ENCODE data around the gene SVIL. TPM values are rescaled to one million over a fixed set of nuclear protein-coding genes. Genes with fewer than 3 reads are reported as not detected.

SVIL gene
- total and polyA plus RNA-seq, 2 of the 13 experiments (the other 11 are each of a cell fraction or from before 2014, with no cell fraction given): 3.9 to 12.1 TPM

- no peak overlapping the region for H3K4me3 ChIP-seq (replicated peaks in 1 of 3; ENCODE audit: insufficient read depth in 1 of 3, low read depth in 2 of 3, low read length in 3 of 3)
- no peaks in the 10 kb centered on the region for H3K4me1 ChIP-seq (ENCODE audit: insufficient read depth, low read length)
- H3K9me3 ChIP-seq (ENCODE audit: low read length): no peaks in the 10 kb centered on the region
- CTCF ChIA-PET (ENCODE audit: low intra/inter-chr PET ratio, low total read pairs): no interaction called here
- DNase-seq (ENCODE audit: low spot score): no peak
- H3K4me2 ChIP-seq (ENCODE audit: low read depth, low read length): no peak overlapping the region
- ATAC-seq: no peak
- H3K9ac ChIP-seq (ENCODE audit: insufficient read depth, low read depth, low read length): no peak overlapping the region
- in situ Hi-C loops (cut with HindIII; ENCODE audit: extremely low pct_ligation_motif_present, low pct_unique_long_range_greater_than_20kb): no loop called here
- H3K27me3 ChIP-seq (ENCODE audit: control insufficient read depth in 1 of 2, insufficient read depth in 2 of 2, low read length in 2 of 2): no peaks in the 10 kb centered on the region
- TF ChIP-seq FOXK1 (CRISPR knock-in tag; IDR thresholded peaks at IDR 0.05; ENCODE audit: borderline replicate concordance, low read depth) (no peak), ZNF207 (IDR thresholded peaks at IDR 0.05; ENCODE audit: borderline replicate concordance) (no peak), ZNF235 (CRISPR knock-in tag; IDR thresholded peaks at IDR 0.05; ENCODE audit: borderline replicate concordance) (no peak), ZMAT5 (CRISPR knock-in tag; IDR thresholded peaks at IDR 0.05; ENCODE audit: borderline replicate concordance, low read depth) (no peak), ZNF549 (CRISPR knock-in tag; IDR thresholded peaks at IDR 0.05) (no peak), NCOR1 (IDR thresholded peaks at IDR 0.05; ENCODE audit: borderline replicate concordance, low read length) (no peak), TEF (CRISPR knock-in tag; IDR thresholded peaks at IDR 0.05) (no peak), RXRA (CRISPR knock-in tag; IDR thresholded peaks at IDR 0.05) (no peak), SOX13 (IDR thresholded peaks at IDR 0.05) (no peak), SOX13 (CRISPR knock-in tag; conservative IDR thresholded peaks at IDR 0.05 in 1 of 2, IDR thresholded peaks at IDR 0.05 in 1 of 2) (no peak), GATAD2A (CRISPR knock-in tag; IDR thresholded peaks at IDR 0.05) (no peak), SNAI1 (CRISPR knock-in tag; IDR thresholded peaks at IDR 0.05; ENCODE audit: borderline replicate concordance) (no peak), ATF7 (IDR thresholded peaks at IDR 0.05) (no peak), ATF7 (CRISPR knock-in tag; IDR thresholded peaks at IDR 0.05) (no peak)
- H3K27ac ChIP-seq (ENCODE audit: extremely low read length, insufficient read depth, low read length): no peak overlapping the region
- no peaks in the 10 kb centered on the region for H4K20me1 ChIP-seq (ENCODE audit: insufficient read depth, low read length)
- no peak for FAIRE-seq
- POLR2A ChIA-PET: no interaction called here
- intact Hi-C loops (cut with micrococcal nuclease; ENCODE audit: unreplicated experiment): no loop called here
- WGBS (ENCODE audit: low lambda C conversion rate): 96% methylated on average over 7 of the region's 7 CpGs
- H2AFZ ChIP-seq (ENCODE audit: low read length): no peak overlapping the region
- H3K36me3 ChIP-seq (replicated peaks in 1 of 2; ENCODE audit: control insufficient read depth in 1 of 2, insufficient read depth in 2 of 2, low read length in 2 of 2): no peaks in the 10 kb centered on the region
- no peaks in the 10 kb centered on the region for H3K79me2 ChIP-seq (ENCODE audit: insufficient read depth, low read length)
- no TSS peak for BruUV-seq (replicated peaks)
Observed at GRCh38 chr10:29666201-29666600, 31.4 kb upstream of the SVIL start.
